Caco-2 (cell line): ENCODE measurements around the gene EPS8L1. TPM values are rescaled to one million over a fixed set of nuclear protein-coding genes. Genes with fewer than 3 reads are reported as not detected.

Experiments used
- BruUV-seq: library from RNA; stranded (reverse); fragments of 400-500 nt; replicated peaks from 2 replicates; lab custom pipeline; 2021; lab: Mats Ljungman, UMichigan
- CTCF ChIA-PET: fragments of 300-600 bp; sonication (Branson Sonifier 250); formaldehyde crosslinking; loops from one replicate; lab custom pipeline; 2022; ENCODE audit warnings: antibody characterized with exemption; lab: Charles Lee
- POLR2A ChIA-PET: fragments of 300-600 bp; sonication (Branson Sonifier 250); formaldehyde crosslinking; loops from one replicate; lab custom pipeline; 2022; ENCODE audit warnings: antibody characterized with exemption; lab: Charles Lee
- DNase-seq, 2 experiments: peaks; one replicate each; pipeline versions ENCODE4 v3.0.0 to v3.0.0-alpha.2; 2020 to 2022
- H3K27me3 ChIP-seq: replicated peaks from 2 replicates; pipeline ENCODE4 v1.6.0; 2011; ENCODE audit warnings: low read length; ENCODE audit not compliant: control insufficient read depth, insufficient read depth
- H3K36me3 ChIP-seq: 2 replicates; pipeline ENCODE4 v1.5.1; 2011; ENCODE audit warnings: low read length; ENCODE audit not compliant: control insufficient read depth, insufficient read depth
- H3K4me1 ChIP-seq: fragments of 250-450 bp; sonication (Bioruptor Pico); 2 replicates; pipeline ENCODE4 v1.5.1; 2020; ENCODE audit warnings: mild to moderate bottlenecking
- H3K4me3 ChIP-seq: 2 replicates; pipeline ENCODE4 v1.5.1; 2011; ENCODE audit warnings: low read depth, mild to moderate bottlenecking, control low read depth, low read length
- H3K9me3 ChIP-seq: fragments of 250-450 bp; sonication (Bioruptor Pico); 2 replicates; pipeline ENCODE4 v1.5.1; 2020; ENCODE audit warnings: mild to moderate bottlenecking, moderate library complexity
- H3K27ac Mint-ChIP-seq: one replicate; pipeline ENCODE4 v1.8.0; 2022; ENCODE audit warnings: mixed read lengths; ENCODE audit not compliant: unreplicated experiment
- H3K27me3 Mint-ChIP-seq: one replicate; pipeline ENCODE4 v1.8.0; 2022; ENCODE audit warnings: mixed read lengths; ENCODE audit not compliant: insufficient read depth, unreplicated experiment
- H3K36me3 Mint-ChIP-seq: one replicate; pipeline ENCODE4 v1.8.0; 2022; ENCODE audit warnings: mild to moderate bottlenecking, mixed read lengths; ENCODE audit not compliant: insufficient read depth, unreplicated experiment
- H3K4me1 Mint-ChIP-seq: one replicate; pipeline ENCODE4 v1.8.0; 2022; ENCODE audit warnings: low read depth, mixed read lengths; ENCODE audit not compliant: unreplicated experiment
- H3K4me3 Mint-ChIP-seq: one replicate; pipeline ENCODE4 v1.8.0; 2022; ENCODE audit warnings: mild to moderate bottlenecking, moderate library complexity, mixed read lengths; ENCODE audit not compliant: unreplicated experiment
- H3K9me3 Mint-ChIP-seq: one replicate; pipeline ENCODE4 v1.8.0; 2022; ENCODE audit warnings: mixed read lengths; ENCODE audit not compliant: unreplicated experiment
- CTCF ChIP-seq, 2 experiments: fragments of 200-600 bp in 1 of 2; IDR thresholded peaks; 1 replicate in 1 of 2; 2 replicates in 1 of 2; pipeline versions ENCODE4 v1.5.1 to v1.8.0; 2011 to 2022; ENCODE audit warnings: antibody characterized with exemption in 1 of 2, control low read depth in 1 of 2, inconsistent platforms in 1 of 2, low read depth in 1 of 2, low read length in 1 of 2, mild to moderate bottlenecking in 1 of 2, moderate library complexity in 1 of 2; ENCODE audit not compliant: insufficient read depth in 1 of 2, severe bottlenecking in 1 of 2, unreplicated experiment in 1 of 2
- intact Hi-C: fragments of 100-400 bp; cut with micrococcal nuclease; formaldehyde crosslinking; loops from one replicate; pipeline ENCODE4 v1.10.0; 2022; ENCODE audit not compliant: unreplicated experiment
- total RNA-seq: library from RNA; stranded (reverse); gene quantifications from 2 replicates; pipeline ENCODE4 v1.2.3, GENCODE V29; 2022

Gene EPS8L1
- total RNA-seq, 1 experiment from 2014 or later = 135 TPM

- no TSS peak for BruUV-seq
- Mint-ChIP-seq H3K4me1 (no peaks in the 10 kb centered on the region), H3K27ac (no peak overlapping the region), H3K4me3 (no peak overlapping the region), H3K27me3 (no peaks in the 10 kb centered on the region), H3K9me3 (no peaks in the 10 kb centered on the region), H3K36me3 (peaks cover 95% of the 10 kb centered on the region)
- H3K27me3 ChIP-seq = no peaks in the 10 kb centered on the region
- no peak overlapping the region for H3K4me3 ChIP-seq
- TF ChIP-seq CTCF (IDR thresholded peaks at IDR 0.05; ENCODE audit: insufficient read depth in 1 of 2, low read depth in 1 of 2, low read length in 1 of 2, severe bottlenecking in 1 of 2, unreplicated experiment in 1 of 2) = no peak
- no peaks in the 10 kb centered on the region for H3K9me3 ChIP-seq
- peaks cover 8% of the 10 kb centered on the region for H3K36me3 ChIP-seq
- intact Hi-C loops = no loop called here
- ChIA-PET POLR2A (no interaction called here), CTCF (no interaction called here)
- H3K4me1 ChIP-seq = no peaks in the 10 kb centered on the region
- no peak for DNase-seq
Measured at GRCh38 chr19:55046975-55047622, 28.6 kb upstream of the EPS8L1 start.

- BruUV-seq = no TSS peak
Measured at GRCh38 chr19:55047951-55048350, 27.7 kb upstream of the EPS8L1 start.

GRCh38 chr19:55048446-55048845 is 27.2 kb upstream of the EPS8L1 start:
- POLR2A ChIA-PET = no interaction called here
- intact Hi-C loops = no loop called here
- no peak overlapping the region for H3K4me3 ChIP-seq
- DNase-seq = no peak
- no peaks in the 10 kb centered on the region for H3K4me1 ChIP-seq
- no peak for TF ChIP-seq CTCF (IDR thresholded peaks at IDR 0.05; ENCODE audit: insufficient read depth in 1 of 2, low read depth in 1 of 2, low read length in 1 of 2, severe bottlenecking in 1 of 2, unreplicated experiment in 1 of 2)
- Mint-ChIP-seq H3K36me3 (peaks cover 96% of the 10 kb centered on the region), H3K27me3 (no peaks in the 10 kb centered on the region), H3K27ac (no peak overlapping the region), H3K9me3 (no peaks in the 10 kb centered on the region), H3K4me3 (no peak overlapping the region), H3K4me1 (no peaks in the 10 kb centered on the region)
- no peaks in the 10 kb centered on the region for H3K27me3 ChIP-seq
- no peaks in the 10 kb centered on the region for H3K9me3 ChIP-seq
- BruUV-seq = no TSS peak
- CTCF ChIA-PET = no interaction called here
- peaks cover 8% of the 10 kb centered on the region for H3K36me3 ChIP-seq

More at GRCh38 chr19:55047951-55048350, 27.7 kb upstream of the EPS8L1 start:
- H3K4me1 Mint-ChIP-seq = no peaks in the 10 kb centered on the region
- TF ChIP-seq CTCF (IDR thresholded peaks at IDR 0.05; ENCODE audit: insufficient read depth in 1 of 2, low read depth in 1 of 2, low read length in 1 of 2, severe bottlenecking in 1 of 2, unreplicated experiment in 1 of 2) = no peak
- H3K4me1 ChIP-seq = no peaks in the 10 kb centered on the region
- no peaks in the 10 kb centered on the region for H3K9me3 Mint-ChIP-seq
- no peaks in the 10 kb centered on the region for H3K27me3 Mint-ChIP-seq
- no peak overlapping the region for H3K27ac Mint-ChIP-seq
- no peaks in the 10 kb centered on the region for H3K27me3 ChIP-seq
- ChIA-PET POLR2A (no interaction called here), CTCF (no interaction called here)
- no peaks in the 10 kb centered on the region for H3K9me3 ChIP-seq
- peaks cover 96% of the 10 kb centered on the region for H3K36me3 Mint-ChIP-seq
- no peak overlapping the region for H3K4me3 Mint-ChIP-seq
- intact Hi-C loops = no loop called here
- no peak for DNase-seq
- H3K36me3 ChIP-seq = peaks cover 8% of the 10 kb centered on the region
- H3K4me3 ChIP-seq = no peak overlapping the region
